ENCODE measurements around the gene MROH2B.

- TF ChIP-seq CTCF (IDR thresholded peaks at IDR 0.05), result no peak
- TF ChIP-seq POLR2A (IDR thresholded peaks at IDR 0.05), result no peak
Observed at GRCh38 chr5:41032973-41033372, 38.2 kb downstream of the MROH2B start.
